Fibroblast of the aortic adventitia (primary cell): ENCODE results near the gene EIF2B5. TPM values are rescaled to one million over a fixed set of nuclear protein-coding genes. Genes with fewer than 3 reads are reported as not detected.

Experiments
- DNase-seq: peaks from one replicate; pipeline ENCODE4 v3.0.0-alpha.2; 2010; ENCODE audit warnings: low read depth
- H3K4me3 ChIP-seq: 2 replicates; pipeline ENCODE4 v1.5.1; 2011; ENCODE audit warnings: low read depth, mild to moderate bottlenecking, control low read depth, low read length, moderate library complexity
- total RNA-seq: library from RNA; depleted of rRNA; stranded (reverse); fragments of >200 nt; gene quantifications from 2 replicates; pipeline ENCODE4 v1.2.3, GENCODE V29; 2012; ENCODE audit warnings: low replicate concordance
- TF ChIP-seq, protein P1 (sequence below): IDR thresholded peaks from 2 replicates; pipeline ENCODE4 v1.5.1; 2011; ENCODE audit warnings: mild to moderate bottlenecking, low read length, control low read depth, inconsistent platforms; ENCODE audit not compliant: insufficient read depth

EIF2B5 gene
- total RNA-seq, 1 donor: 28.1 TPM

DNA sequence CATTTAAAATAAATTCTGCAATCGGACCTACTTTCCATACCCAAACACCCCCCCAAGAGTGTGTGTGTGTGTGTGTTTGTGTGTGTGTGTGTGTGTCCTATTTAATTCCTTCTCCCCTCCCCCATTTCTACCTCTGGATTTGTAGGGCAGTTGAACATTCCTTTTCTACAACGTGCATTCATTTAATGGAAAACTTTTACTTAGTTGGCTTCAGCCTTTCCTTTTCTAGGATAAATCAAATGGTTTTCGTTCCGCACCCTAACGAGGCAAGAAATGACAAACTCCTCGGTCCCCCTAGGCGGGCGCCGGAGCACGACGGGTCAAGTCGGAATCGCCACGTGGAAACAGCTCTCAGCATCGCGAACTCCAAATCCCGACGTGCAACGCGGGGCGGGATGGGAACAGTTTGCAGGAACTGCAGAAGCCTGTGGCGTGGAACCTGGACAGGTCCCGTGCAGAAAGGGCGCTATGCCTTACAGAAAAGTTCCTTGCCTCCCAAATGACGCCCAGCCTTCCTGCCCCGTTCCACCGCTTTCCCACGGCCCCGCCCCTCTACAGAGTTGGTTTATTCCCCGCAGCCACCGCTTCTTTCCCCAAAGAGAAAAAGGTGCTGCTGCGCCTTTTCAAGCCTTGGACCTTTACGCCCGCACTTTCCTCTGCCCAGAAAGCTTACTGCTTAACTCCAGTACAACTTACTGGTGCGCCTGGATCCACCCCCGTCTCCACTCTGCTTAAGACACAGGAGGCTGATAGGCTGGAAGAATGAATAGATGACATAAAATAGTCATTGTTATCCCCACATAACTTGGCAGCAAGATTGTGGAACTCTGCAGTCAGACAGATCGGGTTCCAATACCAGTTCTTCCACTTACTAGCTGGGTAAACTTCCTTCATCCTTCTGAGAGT is 1.1 kb upstream of the EIF2B5 start:
- H3K4me3 ChIP-seq: peak overlapping the region; percentile 97
- TF ChIP-seq, protein P1, sequence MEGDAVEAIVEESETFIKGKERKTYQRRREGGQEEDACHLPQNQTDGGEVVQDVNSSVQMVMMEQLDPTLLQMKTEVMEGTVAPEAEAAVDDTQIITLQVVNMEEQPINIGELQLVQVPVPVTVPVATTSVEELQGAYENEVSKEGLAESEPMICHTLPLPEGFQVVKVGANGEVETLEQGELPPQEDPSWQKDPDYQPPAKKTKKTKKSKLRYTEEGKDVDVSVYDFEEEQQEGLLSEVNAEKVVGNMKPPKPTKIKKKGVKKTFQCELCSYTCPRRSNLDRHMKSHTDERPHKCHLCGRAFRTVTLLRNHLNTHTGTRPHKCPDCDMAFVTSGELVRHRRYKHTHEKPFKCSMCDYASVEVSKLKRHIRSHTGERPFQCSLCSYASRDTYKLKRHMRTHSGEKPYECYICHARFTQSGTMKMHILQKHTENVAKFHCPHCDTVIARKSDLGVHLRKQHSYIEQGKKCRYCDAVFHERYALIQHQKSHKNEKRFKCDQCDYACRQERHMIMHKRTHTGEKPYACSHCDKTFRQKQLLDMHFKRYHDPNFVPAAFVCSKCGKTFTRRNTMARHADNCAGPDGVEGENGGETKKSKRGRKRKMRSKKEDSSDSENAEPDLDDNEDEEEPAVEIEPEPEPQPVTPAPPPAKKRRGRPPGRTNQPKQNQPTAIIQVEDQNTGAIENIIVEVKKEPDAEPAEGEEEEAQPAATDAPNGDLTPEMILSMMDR: no peak
- peak; percentile 78 for DNase-seq

DNA sequence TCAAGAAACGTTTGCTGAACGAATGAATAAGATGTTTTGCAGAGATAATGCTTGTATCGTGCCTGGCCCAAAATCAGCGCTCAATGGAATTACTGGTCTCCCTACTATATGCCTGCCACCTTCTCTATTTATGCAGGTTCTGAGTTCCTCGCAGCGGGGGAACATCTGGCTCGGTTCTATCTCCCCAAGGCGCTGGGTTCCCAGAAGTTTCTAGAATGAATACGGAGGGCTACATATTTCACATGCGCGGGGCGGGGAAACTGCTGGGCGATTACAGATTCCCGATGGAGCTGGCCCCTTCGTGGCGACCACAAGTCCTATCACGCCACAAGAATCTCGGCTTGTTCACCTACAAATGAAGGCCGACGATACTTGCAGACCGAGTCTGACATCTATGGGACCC is 411 bp upstream of the EIF2B5 start:
- H3K4me3 ChIP-seq: peak overlapping the region; percentile 97
- TF ChIP-seq, protein P1: no peak
- DNase-seq: no peak

DNA sequence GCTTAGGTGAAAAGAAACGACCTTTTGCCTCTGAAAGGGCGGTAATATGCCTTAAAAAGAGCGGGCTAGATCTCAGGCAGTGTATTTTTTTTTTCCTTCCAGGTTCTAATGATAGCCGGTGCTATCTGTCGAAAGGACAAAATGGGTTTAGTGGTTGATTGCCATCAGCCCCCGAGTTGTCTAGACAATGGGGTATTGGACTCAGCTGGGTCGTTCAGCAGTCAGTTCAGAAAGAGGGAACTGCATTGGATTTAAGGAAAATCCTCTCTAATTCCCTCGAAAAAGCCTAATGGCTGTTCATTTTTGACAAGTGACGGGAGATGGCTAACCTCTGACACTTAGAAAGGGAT is 728 bp downstream of the EIF2B5 start:
- H3K4me3 ChIP-seq: peak overlapping the region; percentile 97
- TF ChIP-seq, protein P1: no peak
- no peak for DNase-seq

DNA sequence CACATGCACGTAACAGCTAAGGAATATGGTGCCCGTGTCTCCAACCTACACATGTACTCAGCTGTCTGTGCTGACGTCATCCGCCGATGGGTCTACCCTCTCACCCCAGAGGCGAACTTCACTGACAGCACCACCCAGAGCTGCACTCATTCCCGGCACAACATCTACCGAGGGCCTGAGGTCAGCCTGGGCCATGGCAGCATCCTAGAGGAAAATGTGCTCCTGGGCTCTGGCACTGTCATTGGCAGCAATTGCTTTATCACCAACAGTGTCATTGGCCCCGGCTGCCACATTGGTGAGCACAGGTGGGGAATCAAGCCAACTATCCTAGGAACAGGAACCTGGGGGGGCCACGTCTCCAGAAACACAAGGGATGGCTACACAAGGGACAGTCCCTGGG is 5.3 kb downstream of the EIF2B5 start:
- no peak overlapping the region for H3K4me3 ChIP-seq
- TF ChIP-seq, protein P1: no peak
- DNase-seq: no peak

DNA sequence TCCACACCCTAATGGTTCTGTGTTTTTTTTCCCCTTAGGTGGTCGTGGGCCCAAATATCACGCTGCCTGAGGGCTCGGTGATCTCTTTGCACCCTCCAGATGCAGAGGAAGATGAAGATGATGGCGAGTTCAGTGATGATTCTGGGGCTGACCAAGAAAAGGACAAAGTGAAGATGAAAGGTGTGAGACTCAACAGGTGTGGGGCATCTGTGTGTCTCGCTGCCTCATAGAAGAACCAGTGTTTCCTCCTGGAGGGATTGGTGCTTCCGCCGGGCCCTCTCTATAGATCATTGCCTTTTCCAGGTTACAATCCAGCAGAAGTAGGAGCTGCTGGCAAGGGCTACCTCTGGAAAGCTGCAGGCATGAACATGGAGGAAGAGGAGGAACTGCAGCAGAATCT is 7.0 kb downstream of the EIF2B5 start:
- DNase-seq: no peak
- no peak overlapping the region for H3K4me3 ChIP-seq
- TF ChIP-seq, protein P1: no peak

DNA sequence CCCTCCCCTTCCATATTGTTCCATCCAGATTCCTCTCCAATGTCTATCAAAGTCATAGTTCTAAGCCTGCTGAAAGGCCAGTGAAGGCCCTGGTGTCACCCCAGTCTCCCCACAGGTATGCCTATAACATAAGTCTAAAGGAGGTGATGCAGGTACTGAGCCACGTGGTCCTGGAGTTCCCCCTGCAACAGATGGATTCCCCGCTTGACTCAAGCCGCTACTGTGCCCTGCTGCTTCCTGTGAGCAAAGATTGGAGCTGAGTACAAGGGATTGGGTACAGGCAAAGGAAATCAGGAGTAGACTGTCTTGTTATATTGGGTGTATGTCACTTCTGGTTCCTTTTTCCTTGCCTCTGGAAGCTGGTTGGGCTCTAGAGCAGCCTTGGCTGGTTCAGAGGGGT is 8.2 kb downstream of the EIF2B5 start:
- H3K4me3 ChIP-seq: no peak overlapping the region
- TF ChIP-seq, protein P1: no peak
- DNase-seq: no peak
